IPS DF 19.7 (cell line): ENCODE data around the gene ZNF837.

Experiments used
- DNase-seq: peaks from one replicate; pipeline ENCODE4 v3.0.0-alpha.2; 2013; ENCODE audit warnings: low read depth, low spot score

The ZNF837 gene

DNA sequence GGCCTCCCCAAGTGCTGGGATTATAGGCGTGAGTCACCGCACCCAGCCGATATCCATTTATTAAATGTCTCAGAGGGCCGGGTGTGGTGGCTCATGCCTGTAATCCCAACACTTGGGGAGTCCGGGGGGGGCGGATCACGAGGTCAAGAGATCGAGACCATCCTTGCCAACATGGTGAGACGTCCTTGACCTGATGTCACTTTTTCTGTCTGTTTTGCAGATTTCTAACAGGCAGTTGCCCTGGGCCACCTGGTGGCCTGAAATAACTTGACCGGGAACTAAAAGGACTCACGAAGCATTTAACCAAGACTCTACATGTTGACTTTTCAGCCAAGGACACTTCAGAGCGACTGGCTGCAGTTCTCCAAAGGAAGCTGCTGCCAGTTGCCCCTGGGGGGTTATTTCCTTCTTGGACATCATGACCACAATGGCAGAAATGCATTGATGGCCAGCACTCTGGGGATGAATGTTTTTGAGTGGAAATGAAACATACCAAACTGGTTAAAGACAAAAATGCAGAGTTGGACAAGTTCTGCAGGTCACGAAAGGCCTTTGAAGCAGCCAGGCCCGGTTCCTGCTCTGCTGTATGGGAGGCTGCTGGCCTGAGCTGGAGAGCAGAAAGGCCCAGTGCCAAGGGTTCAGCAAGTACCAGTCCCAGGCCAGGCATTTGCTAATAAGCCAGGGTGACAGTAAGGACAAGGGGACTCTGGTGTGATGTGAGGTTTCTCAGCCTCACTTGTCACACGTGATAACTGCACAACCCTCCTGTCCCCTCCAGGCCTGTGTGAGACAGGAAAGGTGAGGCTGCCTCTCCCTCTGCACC lies 8.3 kb downstream of the ZNF837 start:
- DNase-seq, result no peak

DNA sequence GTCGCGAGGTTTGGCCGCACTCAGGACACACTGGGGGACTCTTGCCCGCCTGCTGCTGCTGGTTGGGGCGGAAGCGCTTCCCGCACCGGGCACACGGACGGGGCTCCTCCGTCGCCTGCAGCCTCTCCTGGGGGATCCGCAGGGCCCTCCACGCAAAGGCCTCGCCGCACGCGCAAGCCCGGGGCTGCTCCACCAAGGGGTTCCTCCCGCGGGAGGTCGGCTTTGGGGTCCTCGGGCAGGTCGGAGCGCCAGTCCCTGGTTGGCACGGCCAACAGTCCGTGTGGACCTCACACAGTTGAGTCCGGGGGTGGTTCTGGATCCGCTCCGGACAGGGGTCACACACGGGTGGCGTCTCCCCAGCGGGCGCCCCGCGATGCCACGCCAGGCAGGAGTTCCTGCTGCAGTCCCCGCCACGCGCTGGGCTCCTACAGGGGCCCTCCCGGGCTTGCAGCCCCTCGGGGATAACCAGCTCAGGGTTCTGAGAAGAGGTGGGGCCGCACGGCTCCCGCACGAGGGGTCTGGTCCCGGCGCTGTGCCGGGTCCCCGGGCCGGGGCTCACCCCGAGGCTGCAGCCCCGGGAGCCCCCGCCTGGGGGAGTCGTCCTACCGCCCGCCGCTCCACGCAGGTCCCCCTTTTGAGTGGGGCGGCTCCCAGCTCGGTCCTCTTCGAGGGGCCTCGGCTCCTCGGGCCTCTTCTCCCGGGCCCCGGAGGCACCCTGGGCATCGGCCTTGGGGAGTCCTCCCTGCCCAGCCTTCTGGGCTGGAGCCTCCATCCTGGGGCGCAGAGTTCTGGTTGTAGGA lies 12.1 kb downstream of the ZNF837 start:
- DNase-seq, result no peak

- DNase-seq, result no peak
These were observed 13.0 kb downstream of the ZNF837 start for GRCh38 chr19:58367698-58368454.

DNA sequence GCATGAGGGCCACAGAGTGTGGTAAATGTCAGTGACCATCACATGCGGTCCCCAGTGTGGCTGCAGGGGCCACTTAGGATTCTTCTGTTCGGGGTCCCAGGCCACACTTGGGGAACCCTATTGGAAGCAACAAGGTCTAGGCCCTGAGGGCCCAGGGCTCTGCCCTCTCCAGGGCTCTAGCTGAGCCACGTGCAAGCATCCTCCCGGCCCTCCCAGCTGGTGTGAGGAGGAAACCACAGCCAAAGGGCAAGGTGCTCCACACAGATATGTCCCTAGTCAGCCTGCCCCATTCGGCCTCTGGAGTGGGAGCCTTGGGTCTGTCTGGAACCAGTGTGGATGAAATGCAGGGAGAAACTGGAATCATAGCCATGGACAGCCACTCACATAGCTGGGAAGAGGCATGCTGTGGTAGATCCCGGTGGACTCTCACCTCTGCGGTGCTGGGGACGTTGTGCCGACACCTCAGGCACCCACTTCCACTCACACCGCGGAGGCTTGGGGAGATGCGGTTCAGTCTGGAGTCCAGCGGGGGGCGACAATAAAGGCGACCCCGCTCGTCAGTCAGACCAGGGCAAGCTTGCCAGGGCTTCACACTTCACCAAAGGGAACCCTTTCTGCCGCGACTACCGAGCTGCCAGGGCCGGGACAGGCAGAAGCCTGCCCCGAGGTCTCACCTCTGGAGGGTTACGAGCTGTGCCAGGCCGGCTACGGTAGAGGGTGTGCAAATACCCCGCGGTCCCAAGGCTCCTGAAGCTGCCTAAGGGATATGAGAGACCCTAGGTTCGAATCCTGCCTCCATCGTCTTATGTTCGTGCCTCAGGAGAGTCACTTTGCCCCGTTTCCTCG lies 14.0 kb downstream of the ZNF837 start:
- no peak for DNase-seq

DNA sequence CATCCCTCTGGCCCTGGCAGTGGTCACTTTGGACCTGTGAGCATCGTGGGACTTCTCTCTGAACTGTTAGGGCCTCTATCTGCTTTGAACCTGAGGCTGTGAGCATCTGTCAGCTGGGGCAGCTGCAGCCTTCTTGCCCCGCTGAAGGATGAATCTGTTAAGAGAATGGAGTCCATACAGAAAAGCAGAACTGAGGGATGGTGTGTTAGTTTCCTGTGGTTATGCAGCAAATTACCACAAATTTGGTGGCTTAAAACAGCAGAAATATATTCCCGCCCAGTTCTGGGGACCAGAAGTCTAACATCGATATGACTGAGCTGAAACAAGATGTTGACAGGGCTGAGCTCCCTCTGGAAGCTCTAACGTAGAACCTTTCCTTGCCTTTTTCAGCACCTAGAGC lies 16.7 kb downstream of the ZNF837 start:
- DNase-seq, result no peak

GRCh38 chr19:58362272-58362994 lies 18.4 kb downstream of the ZNF837 start, which contains the start of gene ZNF497:
TSS of gene ZNF497 (minus strand) at chr19:58362751. CDS start at chr19:58357635, 5,116 bp downstream.
- DNase-seq, result peak; percentile 78

DNA sequence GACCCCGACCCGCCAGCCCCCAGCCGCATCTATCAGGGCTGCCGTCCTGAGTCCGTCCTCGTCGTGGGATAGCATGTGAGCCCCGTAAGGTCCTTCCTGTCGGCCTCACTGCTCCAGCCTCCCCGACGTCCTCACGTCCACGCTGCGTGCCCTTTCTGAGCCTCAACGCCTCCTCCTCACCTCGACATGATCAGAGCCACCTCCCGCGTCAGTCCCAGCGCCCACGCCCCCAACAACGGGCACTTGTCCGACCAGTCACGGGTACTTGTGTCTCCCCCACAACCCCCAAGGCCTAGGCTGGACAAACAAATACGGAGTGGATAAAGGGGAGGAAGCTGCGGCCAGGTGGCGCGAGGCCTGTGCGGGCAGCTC lies 18.9 kb downstream of the ZNF837 start:
- DNase-seq, result no peak

DNA sequence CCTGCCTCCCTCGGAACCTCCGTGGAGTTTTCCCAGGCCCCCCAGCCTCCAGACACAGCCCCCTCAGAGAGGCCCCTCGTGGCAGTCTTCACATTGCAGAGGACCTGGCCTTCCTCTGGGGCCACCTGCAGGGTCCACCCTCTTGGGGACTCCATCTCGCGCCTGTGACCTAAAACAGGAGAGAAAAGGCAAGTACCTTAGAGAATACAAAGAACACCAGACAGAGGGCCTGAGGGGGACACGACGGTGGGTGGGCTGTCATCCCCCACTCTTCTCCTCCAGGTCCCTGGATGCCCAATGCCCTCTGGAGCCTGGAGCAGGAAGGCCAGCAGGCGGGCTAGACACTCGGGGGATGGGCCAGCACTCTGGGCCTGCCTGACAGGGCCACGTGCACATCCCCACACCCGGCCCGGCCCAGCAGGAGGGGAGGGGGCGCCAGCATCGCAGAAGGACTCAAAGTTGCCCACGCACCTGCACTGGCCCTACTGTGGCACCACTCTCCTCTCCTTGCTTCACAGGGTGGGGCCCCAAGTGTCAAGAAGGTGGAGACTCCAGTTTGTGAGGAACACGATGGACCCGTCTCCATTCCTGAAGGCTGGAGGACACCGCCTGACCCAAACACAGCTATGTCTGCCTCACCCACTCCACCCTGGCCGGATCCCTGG lies 23.2 kb downstream of the ZNF837 start:
- no peak for DNase-seq

GRCh38 chr19:58356766-58357480 lies 23.9 kb downstream of the ZNF837 start:
- DNase-seq, result no peak

GRCh38 chr19:58355908-58356765 lies 24.7 kb downstream of the ZNF837 start:
- no peak for DNase-seq

- no peak for DNase-seq
These were observed 25.5 kb downstream of the ZNF837 start for GRCh38 chr19:58355215-58355796.

DNA sequence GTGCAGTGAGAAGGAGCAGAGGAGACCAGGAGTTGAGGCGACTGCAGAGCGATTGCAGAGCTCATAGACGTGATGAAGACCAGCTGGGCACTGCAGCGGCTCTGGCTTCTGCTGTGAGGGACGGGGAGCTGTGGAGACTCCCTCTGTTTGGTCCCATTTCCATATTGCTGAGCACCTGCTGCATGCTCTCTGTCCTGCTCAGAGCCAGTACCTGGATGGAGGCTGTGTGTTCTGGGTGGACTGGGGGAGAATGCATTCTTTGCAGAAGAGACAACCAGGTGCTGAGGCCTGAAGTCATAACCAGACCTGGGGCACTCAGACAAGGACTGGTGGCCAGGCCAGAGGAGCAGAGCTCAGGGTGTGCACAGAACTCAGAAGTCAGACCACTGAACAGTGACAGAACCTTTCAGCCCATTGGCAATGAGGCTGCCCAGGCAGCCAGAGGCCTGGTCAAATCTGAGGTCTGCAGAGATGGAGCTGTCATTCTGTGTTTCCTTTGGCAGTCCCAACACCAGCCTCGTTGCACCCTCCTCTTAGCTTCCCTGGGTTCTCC lies 26.3 kb downstream of the ZNF837 start:
- no peak for DNase-seq

- no peak for DNase-seq
These were observed 26.9 kb downstream of the ZNF837 start for GRCh38 chr19:58353717-58354477.

- no peak for DNase-seq
These were observed 27.8 kb downstream of the ZNF837 start, which contains the start of gene A1BG for GRCh38 chr19:58352760-58353671. TSS of gene A1BG (minus strand) at chr19:58353492. CDS start at chr19:58353437, 55 bp downstream.

- DNase-seq, result no peak
These were observed 28.7 kb downstream of the ZNF837 start for GRCh38 chr19:58351990-58352755.
